ENCODE measurements around the gene TKTL1.
"Not testable (repeated sequence)": the region's sequence is repeated elsewhere in the genome, so short reads cannot be mapped to it uniquely, and the experiment has no call there.

The TKTL1 gene

GRCh38 chrX:154295664-154296310, at the start of gene TKTL1:
Gene TKTL1, plus strand, starts transcription at chrX:154295795. Its CDS starts 65 bp downstream, at chrX:154295860.
- DNase-seq = no peak

GRCh38 chrX:154247377-154248045, 48.1 kb upstream of the TKTL1 start:
- not testable (repeated sequence) for DNase-seq

- not testable (repeated sequence) for DNase-seq
These were observed 47.5 kb upstream of the TKTL1 start for GRCh38 chrX:154248076-154248475.

- not testable (repeated sequence) for DNase-seq
These were observed 38.3 kb upstream of the TKTL1 start, which contains the start of gene OPN1MW3 for GRCh38 chrX:154257282-154257681. Gene OPN1MW3, plus strand, starts transcription at chrX:154257582. Its CDS starts 38 bp downstream, at chrX:154257620.

GRCh38 chrX:154258711-154259110, 36.9 kb upstream of the TKTL1 start:
- not testable (repeated sequence) for DNase-seq

- not testable (repeated sequence) for DNase-seq
These were observed 32.5 kb upstream of the TKTL1 start for GRCh38 chrX:154263072-154263471.

- DNase-seq = not testable (repeated sequence)
These were observed 26.4 kb upstream of the TKTL1 start for GRCh38 chrX:154269245-154269644.

GRCh38 chrX:154284489-154285338, 10.9 kb upstream of the TKTL1 start:
- DNase-seq = not testable (repeated sequence)

GRCh38 chrX:154286406-154286805, 9.2 kb upstream of the TKTL1 start:
- DNase-seq = not testable (repeated sequence)

- DNase-seq = no peak
These were observed 612 bp upstream of the TKTL1 start, which contains the start of gene TEX28 for GRCh38 chrX:154294791-154295574. Gene TEX28, minus strand, starts transcription at chrX:154295124. Its CDS starts 3,007 bp downstream, at chrX:154292117.

- DNase-seq = no peak
These were observed 1.1 kb downstream of the TKTL1 start for GRCh38 chrX:154296731-154297130.

GRCh38 chrX:154298312-154298711, 2.7 kb downstream of the TKTL1 start:
- no peak for DNase-seq

- no peak for DNase-seq
These were observed 5.2 kb downstream of the TKTL1 start for GRCh38 chrX:154300816-154301215.

- not testable (repeated sequence) for DNase-seq
These were observed 7.4 kb downstream of the TKTL1 start for GRCh38 chrX:154302998-154303397.

GRCh38 chrX:154303476-154303875, 7.9 kb downstream of the TKTL1 start:
- no peak for DNase-seq

- DNase-seq = no peak
These were observed 9.3 kb downstream of the TKTL1 start for GRCh38 chrX:154304846-154305245.

GRCh38 chrX:154305541-154306205, 10.1 kb downstream of the TKTL1 start:
- DNase-seq = no peak

- no peak for DNase-seq
These were observed 11.6 kb downstream of the TKTL1 start for GRCh38 chrX:154307202-154307601.

GRCh38 chrX:154308108-154308946, 12.7 kb downstream of the TKTL1 start:
- no peak for DNase-seq

- DNase-seq = no peak
These were observed 13.6 kb downstream of the TKTL1 start for GRCh38 chrX:154309041-154309775.
